ENCODE measurements around the gene TBX4. TPM values are rescaled to one million over a fixed set of nuclear protein-coding genes. Genes with fewer than 3 reads are reported as not detected.

The TBX4 gene
- total and polyA plus RNA-seq, 2 donors from 2014 or later = not detected

DNA sequence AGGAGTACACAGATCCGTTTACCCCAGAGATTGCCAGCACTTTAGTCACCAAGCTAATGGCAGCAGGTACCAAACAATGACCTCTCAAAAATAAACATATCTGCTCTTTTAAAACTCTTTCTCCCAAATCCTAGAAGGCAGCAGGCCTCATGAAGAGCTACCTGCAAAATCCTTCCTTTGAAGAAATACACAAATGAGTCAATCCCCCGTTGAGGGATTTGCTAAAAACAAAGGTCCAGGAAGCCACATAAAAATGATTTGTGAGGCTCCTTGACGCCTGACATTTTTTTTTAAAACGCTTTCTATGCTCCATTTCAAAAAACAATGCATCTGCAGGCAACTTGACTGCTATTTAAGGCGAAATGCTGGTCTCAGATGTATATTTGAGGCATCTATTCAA is 80.6 kb downstream of the TBX4 start:
- no peak for FAIRE-seq
- intact Hi-C loops (cut with DNase I) = no loop called here

DNA sequence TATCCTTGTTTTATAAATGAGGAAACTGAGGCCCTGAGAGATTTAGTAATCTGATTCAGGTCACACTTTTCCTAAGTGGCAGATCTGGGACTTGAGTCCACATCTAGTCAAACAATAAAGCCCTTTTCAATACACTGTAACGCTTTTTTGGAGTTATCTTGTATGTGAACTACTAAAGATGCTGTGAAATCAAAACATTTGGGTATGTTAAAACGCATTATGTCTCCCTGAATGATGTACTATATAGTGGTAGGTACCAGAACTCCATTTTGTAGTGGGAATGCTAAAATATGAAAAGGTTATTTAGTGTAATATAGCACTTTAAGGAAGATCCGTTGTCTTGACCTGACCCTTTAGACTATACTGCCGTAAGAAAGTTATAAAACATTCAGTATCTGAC is 81.6 kb downstream of the TBX4 start:
- TF ChIP-seq, protein P1, sequence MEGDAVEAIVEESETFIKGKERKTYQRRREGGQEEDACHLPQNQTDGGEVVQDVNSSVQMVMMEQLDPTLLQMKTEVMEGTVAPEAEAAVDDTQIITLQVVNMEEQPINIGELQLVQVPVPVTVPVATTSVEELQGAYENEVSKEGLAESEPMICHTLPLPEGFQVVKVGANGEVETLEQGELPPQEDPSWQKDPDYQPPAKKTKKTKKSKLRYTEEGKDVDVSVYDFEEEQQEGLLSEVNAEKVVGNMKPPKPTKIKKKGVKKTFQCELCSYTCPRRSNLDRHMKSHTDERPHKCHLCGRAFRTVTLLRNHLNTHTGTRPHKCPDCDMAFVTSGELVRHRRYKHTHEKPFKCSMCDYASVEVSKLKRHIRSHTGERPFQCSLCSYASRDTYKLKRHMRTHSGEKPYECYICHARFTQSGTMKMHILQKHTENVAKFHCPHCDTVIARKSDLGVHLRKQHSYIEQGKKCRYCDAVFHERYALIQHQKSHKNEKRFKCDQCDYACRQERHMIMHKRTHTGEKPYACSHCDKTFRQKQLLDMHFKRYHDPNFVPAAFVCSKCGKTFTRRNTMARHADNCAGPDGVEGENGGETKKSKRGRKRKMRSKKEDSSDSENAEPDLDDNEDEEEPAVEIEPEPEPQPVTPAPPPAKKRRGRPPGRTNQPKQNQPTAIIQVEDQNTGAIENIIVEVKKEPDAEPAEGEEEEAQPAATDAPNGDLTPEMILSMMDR (IDR thresholded peaks at IDR 0.05; ENCODE audit: borderline replicate concordance, extremely low read depth, insufficient read depth) = no peak
- no peak overlapping the region for H3K4me3 ChIP-seq (ENCODE audit: low read length in 3 of 3)
- DNase-seq (no peak), FAIRE-seq (no peak)
- H3K36me3 ChIP-seq (ENCODE audit: control insufficient read depth in 2 of 3, insufficient read depth in 3 of 3, low read length in 3 of 3) = no peaks in the 10 kb centered on the region
- H3K27ac ChIP-seq (ENCODE audit: low read depth in 2 of 2, low read length in 2 of 2) = no peak overlapping the region
- H3K27me3 ChIP-seq (ENCODE audit: control insufficient read depth, insufficient read depth, low read length) = no peaks in the 10 kb centered on the region
- H3K4me1 ChIP-seq (ENCODE audit: control insufficient read depth in 2 of 3, insufficient read depth in 2 of 3, low read depth in 1 of 3, low read length in 3 of 3) = no peaks in the 10 kb centered on the region
- H3K9me3 ChIP-seq (ENCODE audit: control insufficient read depth in 2 of 3, insufficient read depth in 1 of 3, low read length in 3 of 3) = no peaks in the 10 kb centered on the region
- H3K9ac ChIP-seq (ENCODE audit: low read length in 3 of 3) = no peak overlapping the region
- intact Hi-C loops (cut with DNase I) = no loop called here

More for the DNA sequence above, 80.6 kb downstream of the TBX4 start:
- Histone ChIP-seq H3K4me3 (ENCODE audit: low read length in 3 of 3) (no peak overlapping the region), H3K4me1 (ENCODE audit: control insufficient read depth in 2 of 3, insufficient read depth in 2 of 3, low read depth in 1 of 3, low read length in 3 of 3) (no peaks in the 10 kb centered on the region), H3K27ac (ENCODE audit: low read depth in 2 of 2, low read length in 2 of 2) (no peak overlapping the region), H3K27me3 (ENCODE audit: control insufficient read depth, insufficient read depth, low read length) (no peaks in the 10 kb centered on the region), H3K9me3 (ENCODE audit: control insufficient read depth in 2 of 3, insufficient read depth in 1 of 3, low read length in 3 of 3) (no peaks in the 10 kb centered on the region), H3K9ac (ENCODE audit: low read length in 3 of 3) (no peak overlapping the region), H3K36me3 (ENCODE audit: control insufficient read depth in 2 of 3, insufficient read depth in 3 of 3, low read length in 3 of 3) (no peaks in the 10 kb centered on the region)
- TF ChIP-seq, protein P1 (IDR thresholded peaks at IDR 0.05; ENCODE audit: borderline replicate concordance, extremely low read depth, insufficient read depth) = no peak
- peak in 3 of 5 donors; percentile 13 to 56 (median 38) for DNase-seq

DNA sequence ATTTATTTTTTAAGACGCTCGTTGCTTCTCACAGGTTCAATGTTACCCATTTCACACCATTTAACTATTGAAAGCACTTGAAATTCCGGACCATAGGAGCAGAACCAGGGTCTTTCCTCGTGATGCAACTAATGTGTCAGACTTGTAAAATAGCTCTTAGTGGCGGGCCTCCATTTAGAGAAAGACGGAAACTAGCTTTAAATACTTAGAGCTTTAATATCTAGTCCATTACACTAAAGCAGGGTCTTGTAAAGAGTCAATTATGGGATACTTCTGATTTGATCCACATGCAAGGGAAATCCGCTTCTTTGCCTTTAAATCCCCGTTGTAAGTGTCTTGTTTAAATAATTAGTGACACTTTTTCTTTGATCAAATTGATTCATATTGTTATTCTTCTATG is 82.2 kb downstream of the TBX4 start:
- intact Hi-C loops (cut with DNase I) = no loop called here
- no peak for FAIRE-seq
- TF ChIP-seq, protein P1 (IDR thresholded peaks at IDR 0.05; ENCODE audit: borderline replicate concordance, extremely low read depth, insufficient read depth) = no peak

More for the DNA sequence above, 82.2 kb downstream of the TBX4 start:
- H3K36me3 ChIP-seq (ENCODE audit: control insufficient read depth in 2 of 3, insufficient read depth in 3 of 3, low read length in 3 of 3) = no peaks in the 10 kb centered on the region
- no peaks in the 10 kb centered on the region for H3K27me3 ChIP-seq (ENCODE audit: control insufficient read depth, insufficient read depth, low read length)
- no peak overlapping the region for H3K9ac ChIP-seq (ENCODE audit: low read length in 3 of 3)
- H3K27ac ChIP-seq (ENCODE audit: low read depth in 2 of 2, low read length in 2 of 2) = no peak overlapping the region
- H3K4me1 ChIP-seq (ENCODE audit: control insufficient read depth in 2 of 3, insufficient read depth in 2 of 3, low read depth in 1 of 3, low read length in 3 of 3) = no peaks in the 10 kb centered on the region
- H3K9me3 ChIP-seq (ENCODE audit: control insufficient read depth in 2 of 3, insufficient read depth in 1 of 3, low read length in 3 of 3) = no peaks in the 10 kb centered on the region
- H3K4me3 ChIP-seq (ENCODE audit: low read length in 3 of 3) = no peak overlapping the region
- no peak for DNase-seq

Other genes with a start within 250 kb of the TBX4 start
- gene TBX2, start 52.6 kb upstream of the TBX4 start, total RNA-seq = 66.4 TPM
- gene TBX2, start 52.6 kb upstream of the TBX4 start, polyA plus RNA-seq (ENCODE audit: insufficient read depth, low read depth, low replicate concordance) = 122 TPM
- not detected for gene NACA2, start 138.8 kb downstream of the TBX4 start, total RNA-seq
- gene NACA2, start 138.8 kb downstream of the TBX4 start, polyA plus RNA-seq (ENCODE audit: insufficient read depth, low read depth, low replicate concordance) = not detected